GM12801 (cell line): ENCODE measurements around the gene BBS2.

Experiments used
- CTCF ChIP-seq: IDR thresholded peaks from one replicate; pipeline ENCODE4 v1.5.1; 2011; ENCODE audit warnings: control low read depth; ENCODE audit not compliant: insufficient read length; ENCODE audit errors: extremely low read depth

The BBS2 gene

GRCh38 chr16:56551796-56552738 lies 32.2 kb upstream of the BBS2 start:
- no peak for TF ChIP-seq CTCF

- no peak for TF ChIP-seq CTCF
These were observed 30.0 kb upstream of the BBS2 start for GRCh38 chr16:56549744-56550385.

GRCh38 chr16:56549161-56549560 lies 29.3 kb upstream of the BBS2 start:
- no peak for TF ChIP-seq CTCF

- TF ChIP-seq CTCF = no peak
These were observed 28.2 kb upstream of the BBS2 start for GRCh38 chr16:56547949-56548567.

- no peak for TF ChIP-seq CTCF
These were observed 27.5 kb upstream of the BBS2 start for GRCh38 chr16:56547120-56547948.

- TF ChIP-seq CTCF = no peak
These were observed 22.2 kb upstream of the BBS2 start for GRCh38 chr16:56542039-56542438.
